Measurements from ENCODE around the gene TMEM165.

The TMEM165 gene

DNA sequence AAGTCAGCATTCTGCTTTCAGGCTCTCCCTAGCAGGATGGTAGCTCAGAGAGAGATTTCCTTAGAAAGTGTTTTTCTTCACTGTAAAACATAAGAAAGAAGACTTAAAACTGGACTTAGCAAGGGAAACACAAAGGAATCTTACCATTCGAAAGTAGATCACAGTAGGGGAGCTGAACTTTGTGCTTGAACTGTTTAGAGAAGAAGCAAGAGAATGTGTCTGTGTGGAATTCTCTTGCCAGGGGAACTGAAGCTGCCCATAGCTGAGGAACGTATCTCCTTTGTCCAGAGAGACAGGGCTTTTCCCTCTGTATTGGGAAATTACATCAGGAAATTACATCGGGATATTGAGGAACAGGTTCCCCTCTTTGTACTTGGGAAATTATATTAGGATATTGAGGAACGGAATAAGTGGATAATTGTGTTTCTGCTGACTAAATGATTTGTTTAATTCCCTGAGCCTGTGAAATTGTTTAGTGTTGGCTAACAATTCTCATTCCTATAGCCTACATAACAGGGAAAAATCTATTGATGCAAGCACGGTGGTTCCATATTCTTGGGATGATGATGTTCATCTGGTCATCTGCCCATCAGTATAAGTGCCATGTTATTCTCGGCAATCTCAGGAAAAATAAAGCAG, 28.6 kb upstream of the TMEM165 start:
- DNase-seq: no peak

DNA sequence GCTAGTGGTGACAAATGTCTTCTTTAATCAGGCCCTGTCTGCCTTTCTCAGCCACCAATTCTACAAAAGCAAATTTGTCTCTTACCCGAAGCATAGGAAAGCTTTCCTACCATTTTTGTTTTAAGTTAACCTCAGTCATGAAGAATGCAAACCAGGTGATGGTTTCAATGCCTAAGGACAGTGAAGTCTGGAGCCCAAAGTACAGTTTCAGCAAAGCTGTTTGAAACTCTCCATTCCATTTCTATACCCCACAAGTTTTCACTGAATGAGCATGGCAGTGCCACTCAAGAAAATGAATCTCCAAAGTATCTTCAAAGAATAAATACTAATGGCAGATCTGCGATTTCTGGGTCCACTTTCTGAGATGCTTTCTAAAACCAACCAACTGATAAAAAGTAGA, 25.8 kb upstream of the TMEM165 start:
- no peak for DNase-seq

- no peak for DNase-seq
Measured at GRCh38 chr4:55372259-55372658, 23.5 kb upstream of the TMEM165 start.

- no peak for DNase-seq
Measured at GRCh38 chr4:55373461-55373860, 22.3 kb upstream of the TMEM165 start.

DNA sequence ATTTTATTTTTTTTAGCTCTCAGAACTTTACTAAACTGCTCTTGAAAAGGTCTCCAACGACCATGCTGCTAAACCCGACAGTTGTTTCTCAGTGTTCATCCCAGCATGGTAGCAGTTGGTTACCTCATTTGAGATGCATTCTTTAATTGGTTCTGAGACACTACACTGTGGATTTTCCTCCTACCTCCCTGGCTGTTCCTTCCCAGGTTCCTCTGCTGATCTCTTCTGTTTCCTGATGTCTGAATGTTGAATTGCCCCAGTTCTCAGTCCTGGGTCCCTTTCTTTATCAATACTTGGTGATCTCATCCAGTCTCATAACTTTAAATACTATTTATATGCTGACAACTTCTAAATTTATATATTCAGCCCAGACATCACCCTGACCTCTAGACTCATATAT, 19.1 kb upstream of the TMEM165 start:
- DNase-seq: no peak

GRCh38 chr4:55378617-55379467, 16.9 kb upstream of the TMEM165 start:
- no peak for DNase-seq

- DNase-seq: no peak
Measured at GRCh38 chr4:55380576-55380975, 15.2 kb upstream of the TMEM165 start.

- no peak for DNase-seq
Measured at GRCh38 chr4:55381502-55381901, 14.3 kb upstream of the TMEM165 start.

DNA sequence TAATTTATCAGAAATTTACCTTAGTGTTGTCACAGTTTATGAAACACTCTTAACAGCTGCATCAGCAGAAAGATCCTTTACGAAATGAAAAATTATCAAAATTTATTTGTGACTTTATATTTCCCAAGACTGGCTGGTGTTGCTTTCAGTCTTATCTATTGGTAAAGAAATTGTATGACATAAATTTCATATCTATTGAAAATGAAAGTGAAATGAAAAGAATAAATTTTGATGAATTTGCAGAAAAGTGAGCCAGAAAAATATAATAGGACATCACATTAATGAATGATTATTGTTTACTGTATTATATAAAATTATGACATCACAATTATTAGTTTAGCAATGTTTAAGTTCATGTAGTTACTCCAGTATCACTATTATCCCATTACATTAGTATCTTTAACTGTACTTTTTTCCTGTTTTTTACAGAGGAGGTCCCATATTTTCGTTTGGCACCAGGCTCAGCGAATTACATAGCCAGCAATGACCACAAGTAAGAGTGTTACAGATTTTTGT, 13.2 kb upstream of the TMEM165 start:
- no peak for DNase-seq

- no peak for DNase-seq
Measured at GRCh38 chr4:55385201-55385649, 10.5 kb upstream of the TMEM165 start.

GRCh38 chr4:55386073-55386472, 9.7 kb upstream of the TMEM165 start:
- DNase-seq: peak in 1 of 2 experiments; percentile 17

DNA sequence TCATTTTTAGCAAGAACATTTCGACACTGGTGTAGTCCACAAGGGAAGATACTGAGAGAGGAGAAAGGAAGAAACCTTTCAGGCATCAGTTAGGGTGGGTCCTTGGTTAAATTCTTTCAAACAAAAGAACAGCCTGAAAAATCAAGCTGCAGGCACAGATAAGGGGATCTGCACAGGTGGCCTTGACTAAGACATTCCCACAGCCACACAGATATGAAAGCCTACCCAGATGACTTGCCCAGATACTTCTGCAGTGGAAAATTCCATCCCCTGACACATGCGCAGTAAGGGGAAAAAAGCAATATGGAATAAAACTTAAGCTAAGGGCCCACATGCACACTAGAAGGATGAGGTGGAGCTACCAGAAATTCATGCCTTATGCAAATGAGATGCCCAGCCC, 8.9 kb upstream of the TMEM165 start:
- no peak for DNase-seq

- no peak for DNase-seq
Measured at GRCh38 chr4:55393461-55394320, 2.1 kb upstream of the TMEM165 start.

DNA sequence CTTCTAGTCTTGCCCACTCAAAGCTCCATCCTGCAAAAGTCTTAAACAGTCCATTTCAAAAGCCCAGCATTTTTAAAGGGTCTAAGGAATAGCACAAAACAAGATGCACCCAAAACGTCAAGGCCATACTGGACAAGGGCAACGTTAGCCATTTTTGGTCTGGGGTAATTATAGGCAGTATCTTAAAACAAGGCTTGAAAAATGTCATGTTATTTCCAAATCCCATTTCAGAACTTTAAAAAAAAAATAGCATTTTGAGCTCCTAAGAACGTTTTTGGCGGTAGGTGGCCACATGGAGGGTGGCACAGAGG, 584 bp upstream of the TMEM165 start:
- DNase-seq: no peak

DNA sequence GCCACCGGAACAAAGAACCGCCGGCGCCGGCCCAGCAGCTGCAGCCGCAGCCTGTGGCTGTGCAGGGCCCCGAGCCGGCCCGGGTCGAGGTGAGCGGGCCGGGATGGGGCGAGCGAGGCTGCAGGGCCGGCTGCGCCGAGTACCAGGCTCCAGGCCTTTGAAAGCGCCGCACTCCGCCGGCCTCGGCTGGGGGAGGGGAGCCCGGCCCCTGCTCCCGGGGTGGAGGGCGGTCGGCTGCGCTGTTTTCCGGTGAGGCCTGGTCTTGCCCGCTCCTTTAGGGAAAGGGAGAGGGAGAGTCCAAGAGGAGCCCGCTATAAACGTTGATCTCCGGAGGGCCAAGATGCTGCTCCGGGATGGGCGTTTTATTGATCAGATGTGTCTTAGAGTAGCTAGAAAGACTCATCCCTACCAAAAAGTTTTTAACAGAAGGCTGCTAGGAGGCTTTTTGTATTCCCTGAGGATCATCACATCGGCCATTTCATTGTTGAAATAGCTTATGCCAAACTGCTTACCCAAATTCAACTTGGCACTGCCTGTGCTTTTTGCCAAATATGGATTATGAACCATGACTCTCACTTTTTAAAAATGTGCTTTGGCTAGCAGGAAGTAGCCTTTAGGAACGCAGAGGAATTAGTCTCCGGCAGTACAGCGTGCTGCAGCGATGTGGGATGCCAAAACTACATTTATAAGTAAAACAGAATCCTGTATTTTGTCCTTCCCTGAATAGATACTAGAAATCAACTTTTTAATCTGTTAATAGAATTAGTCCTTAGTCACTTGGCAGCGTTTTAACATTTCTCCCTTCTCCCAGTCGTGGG, 760 bp downstream of the TMEM165 start:
- peak in 1 of 2 experiments; percentile 27 for DNase-seq

- peak in 1 of 2 experiments; percentile 27 for DNase-seq
Measured at GRCh38 chr4:55397126-55397436, 1.3 kb downstream of the TMEM165 start.

DNA sequence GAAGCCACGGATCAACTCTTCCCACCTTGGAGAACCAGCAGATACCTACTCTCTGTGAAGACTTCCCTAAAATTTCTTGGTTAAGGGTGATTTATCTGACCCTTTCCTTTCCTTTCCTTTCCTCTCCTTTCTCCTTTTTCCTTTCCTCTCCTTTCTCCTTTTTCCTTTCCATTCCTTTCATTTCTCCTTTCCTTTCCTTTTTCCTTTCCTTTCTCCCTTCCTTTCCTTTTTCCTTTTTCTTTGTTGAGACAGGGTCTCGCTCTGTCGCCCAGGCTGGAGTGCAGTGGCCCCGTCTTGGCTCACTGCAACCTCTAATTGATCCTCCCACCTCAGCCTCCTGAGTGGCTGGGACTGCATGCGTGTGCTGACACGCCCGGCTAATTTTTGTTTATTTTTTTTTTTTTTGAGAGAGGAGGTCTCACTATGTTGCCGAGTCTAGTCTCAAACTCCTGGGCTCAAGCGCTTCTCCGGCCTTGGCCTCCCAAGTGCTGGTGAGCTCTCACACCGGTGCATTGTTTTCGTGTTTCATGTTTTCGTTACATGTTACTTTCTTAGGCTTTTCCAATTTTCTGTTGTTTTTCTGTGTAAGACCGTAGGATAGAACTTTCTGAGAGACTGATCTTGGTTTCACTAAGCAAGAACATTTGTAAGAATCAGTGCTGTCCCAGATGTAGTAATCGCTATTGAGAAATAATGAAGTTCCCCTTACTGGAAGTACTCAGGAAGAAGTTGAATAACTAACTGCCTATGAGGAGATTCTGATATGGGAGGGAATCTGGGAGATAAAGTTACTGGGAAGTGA, 2.0 kb downstream of the TMEM165 start:
- peak in 1 of 2 experiments; percentile 30 for DNase-seq

GRCh38 chr4:55398461-55398860, 2.7 kb downstream of the TMEM165 start:
- DNase-seq: no peak

DNA sequence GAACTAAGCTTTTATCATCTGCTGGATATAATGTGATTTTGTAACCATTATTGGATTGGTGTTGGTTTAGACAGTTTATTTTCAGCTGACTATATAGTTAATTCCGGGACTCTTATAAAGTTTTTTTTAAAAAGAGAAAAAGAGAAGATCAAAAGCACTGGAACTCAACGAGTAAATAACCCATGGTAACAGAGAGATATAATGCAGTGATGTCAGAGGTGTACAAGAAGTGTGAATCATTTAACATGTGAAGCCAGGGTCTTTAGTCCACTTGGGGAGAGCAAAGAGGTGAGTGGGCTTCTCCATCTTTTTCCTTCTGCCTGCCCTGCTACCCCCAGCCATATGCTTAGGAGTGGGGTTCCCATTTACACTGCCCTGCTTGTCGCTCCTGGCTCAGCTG, 3.2 kb downstream of the TMEM165 start:
- no peak for DNase-seq

DNA sequence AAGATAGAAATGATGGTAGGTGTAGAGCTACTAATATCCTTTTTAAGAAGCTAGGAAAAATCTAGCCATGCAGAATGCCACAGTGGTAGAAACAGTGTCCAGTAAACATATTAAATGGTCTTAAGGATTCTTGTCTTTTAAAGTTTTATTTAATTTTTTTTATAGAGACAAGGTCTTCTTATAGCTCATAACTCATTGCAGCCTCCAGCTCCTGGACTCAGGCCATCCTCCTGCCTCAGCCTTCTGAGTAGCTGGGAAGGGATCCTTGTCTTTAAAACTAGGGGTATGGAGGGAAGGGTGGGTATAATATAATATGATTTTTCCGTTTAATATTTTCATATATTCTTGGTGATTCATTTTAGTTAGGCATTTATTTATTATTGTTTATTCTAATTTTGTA, 3.8 kb downstream of the TMEM165 start:
- DNase-seq: no peak

DNA sequence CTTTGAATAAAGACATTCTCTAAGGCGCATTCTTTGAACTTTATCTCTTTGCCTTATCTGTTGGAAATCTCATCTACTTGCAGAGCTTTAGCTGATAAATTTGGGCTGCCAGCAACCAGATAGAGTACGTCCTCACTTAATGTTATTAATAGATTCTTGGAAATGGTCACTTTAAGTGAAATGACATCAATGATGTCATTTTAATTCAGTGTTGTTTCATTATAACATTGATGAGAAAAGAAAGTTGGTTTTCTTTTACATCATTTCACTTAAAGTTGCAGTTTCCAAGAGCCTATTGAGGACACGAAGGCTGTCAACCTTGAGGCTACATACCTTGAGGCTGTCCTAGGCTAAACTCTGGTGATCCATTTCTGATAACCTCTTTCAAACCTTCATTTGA, 9.3 kb downstream of the TMEM165 start:
- DNase-seq: no peak

- DNase-seq: no peak
Measured at GRCh38 chr4:55406545-55406944, 10.8 kb downstream of the TMEM165 start.

Data from SW 1271 (cell line).